Measurements from ENCODE around the gene ARHGAP9.

ARHGAP9 gene

DNA sequence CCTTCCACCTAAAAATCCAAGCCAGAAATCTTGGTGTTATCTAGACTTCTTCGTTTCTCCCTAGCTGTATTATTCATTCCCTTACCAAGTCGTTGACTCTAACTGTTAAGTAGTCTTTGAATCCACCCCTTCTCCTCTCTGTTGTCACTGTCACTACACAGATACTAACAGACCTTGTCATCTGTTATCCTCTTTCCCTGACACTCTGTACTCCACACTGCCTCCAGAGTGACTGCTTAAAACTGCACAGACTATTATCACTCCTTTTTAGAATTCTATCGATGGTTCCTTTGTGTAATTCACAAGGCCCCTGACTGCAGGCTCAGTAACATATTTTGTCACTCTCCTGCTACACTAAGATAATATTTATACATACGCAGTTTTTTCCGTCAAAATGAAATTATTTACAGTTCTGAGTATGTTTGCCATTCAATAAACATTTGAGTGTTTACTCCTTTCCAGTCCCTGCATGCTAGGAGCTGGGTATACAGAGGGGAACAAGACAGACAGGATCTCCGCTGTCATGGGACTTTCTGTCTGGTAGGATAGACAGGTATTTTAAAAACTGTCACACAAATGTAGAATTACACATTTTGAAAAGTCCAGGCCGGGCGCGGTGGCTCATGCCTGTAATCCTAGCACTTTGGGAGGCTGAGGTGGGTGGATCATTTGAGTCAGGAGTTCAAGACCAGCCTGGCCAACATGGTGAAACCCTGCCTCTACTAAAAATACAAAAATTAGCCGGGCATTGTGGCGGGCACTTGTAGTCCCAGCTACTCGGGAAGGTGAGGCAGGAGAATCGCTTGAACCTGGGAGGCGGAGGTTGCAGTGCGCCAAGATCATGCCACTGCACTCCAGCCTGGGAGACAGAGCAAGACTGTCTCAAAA lies 12.0 kb upstream of the ARHGAP9 start:
- DNase-seq (ENCODE audit: low spot score): no peak

DNA sequence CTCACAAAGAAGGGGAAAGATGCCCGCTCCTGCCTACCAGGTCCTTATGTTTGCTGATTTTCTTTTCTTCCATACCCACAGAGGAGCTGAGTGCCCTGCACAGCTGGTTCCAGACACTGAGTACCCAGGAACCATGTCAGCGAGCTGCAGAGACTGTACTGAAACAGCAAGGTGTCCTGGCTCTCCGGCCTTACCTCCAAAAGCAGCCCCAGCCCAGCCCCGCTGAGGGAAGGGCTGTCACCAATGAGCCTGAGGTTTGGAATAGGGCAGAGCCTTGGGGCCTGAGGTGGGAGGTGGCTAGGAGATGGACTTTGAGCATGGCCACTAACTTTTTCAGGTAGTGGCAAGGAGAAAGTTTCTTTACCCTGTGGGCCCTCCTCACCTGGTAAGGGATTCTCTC lies 10.5 kb upstream of the ARHGAP9 start:
- no peak for DNase-seq (ENCODE audit: low spot score)

DNA sequence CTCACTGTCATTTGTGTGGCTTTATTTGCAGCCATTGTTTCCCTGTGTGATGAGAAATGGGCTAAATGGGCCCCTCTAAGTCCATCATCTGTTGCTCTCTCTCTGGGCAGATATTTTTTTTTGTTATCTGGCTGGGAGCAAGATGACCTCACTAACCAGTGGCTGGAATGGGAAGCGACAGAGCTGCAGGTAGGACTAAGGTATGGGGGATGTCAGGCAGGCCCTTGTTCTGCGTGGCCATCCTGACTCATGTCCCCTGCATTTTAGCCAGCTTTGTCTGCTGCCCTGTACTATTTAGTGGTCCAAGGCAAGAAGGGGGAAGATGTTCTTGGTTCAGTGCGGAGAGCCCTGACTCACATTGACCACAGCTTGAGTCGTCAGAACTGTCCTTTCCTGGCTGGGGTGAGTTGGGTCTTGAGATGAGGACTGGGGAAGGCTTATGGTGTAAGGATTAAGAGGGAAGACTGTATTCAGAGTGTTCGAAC lies 9.5 kb upstream of the ARHGAP9 start:
- DNase-seq (ENCODE audit: low spot score): peak; percentile 2

DNA sequence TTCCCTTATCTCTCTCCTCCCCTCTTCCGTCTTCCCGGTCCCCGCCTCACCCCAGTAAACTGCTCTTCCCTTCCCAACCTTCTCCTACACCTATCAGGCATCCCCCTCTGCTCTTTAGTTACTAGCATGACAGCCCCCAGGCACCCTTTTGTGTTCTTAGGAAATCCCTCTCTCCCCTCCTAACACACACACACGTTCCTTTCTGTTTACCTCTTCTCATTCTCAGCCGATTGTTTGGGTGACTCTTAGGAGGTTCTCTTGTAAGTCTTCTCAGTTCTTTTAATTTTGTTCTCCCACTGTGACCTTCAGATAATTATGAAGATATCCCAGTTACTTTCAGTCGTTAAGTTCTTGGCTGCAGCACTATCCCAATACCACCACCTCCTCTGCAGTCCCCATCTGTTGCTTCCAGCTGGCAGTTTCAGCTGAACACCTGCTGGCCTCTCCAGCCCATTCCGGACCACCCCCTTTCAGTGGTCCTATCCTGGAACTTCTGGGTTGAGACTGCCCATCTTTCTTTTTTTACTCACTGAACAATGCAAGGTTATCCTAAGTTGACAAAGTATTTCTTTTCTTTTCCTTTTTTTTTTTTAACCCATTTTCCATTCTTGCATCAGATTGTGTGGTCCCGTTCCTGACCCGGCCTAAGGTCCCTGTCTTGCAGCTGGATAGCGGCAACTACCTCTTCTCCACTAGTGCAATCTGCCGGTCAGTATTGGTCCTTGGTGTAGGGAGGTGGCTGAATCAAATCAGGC lies 8.9 kb upstream of the ARHGAP9 start:
- peak; percentile 2 for DNase-seq (ENCODE audit: low spot score)

DNA sequence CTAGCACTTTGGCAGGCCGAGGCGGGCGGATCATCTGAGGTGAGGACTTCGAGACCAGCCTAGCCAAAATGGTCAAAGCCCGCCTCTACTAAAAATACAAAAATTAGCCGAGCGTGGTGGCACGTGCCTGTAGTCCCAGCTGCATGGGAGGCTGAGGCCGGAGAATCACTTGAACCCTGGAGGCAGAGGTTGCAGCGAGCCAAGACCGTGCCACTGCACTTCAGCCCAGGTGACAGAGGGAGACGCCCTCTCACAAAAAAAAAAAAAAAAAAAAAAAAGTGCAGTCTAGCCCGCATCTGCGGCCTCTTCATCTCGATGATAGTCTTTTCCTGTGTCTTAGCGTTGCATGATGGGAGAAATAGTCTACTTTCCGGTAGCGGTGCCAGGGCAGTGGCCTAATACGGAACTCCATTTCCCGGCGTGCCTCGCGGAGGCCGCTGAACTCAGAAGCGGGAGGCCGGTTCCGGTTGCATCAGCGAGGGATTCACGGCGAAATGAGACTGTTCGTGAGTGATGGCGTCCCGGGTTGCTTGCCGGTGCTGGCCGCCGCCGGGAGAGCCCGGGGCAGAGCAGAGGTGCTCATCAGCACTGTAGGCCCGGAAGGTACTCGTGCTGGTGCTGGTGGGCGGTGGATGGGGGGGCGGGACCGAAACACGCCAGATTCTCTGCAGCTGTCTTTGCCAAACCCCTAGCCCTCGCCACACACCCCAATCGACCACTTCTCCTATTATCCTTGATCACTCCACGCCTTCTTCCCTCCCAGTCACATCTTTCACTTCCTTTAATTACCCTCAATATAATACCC lies 8.1 kb upstream of the ARHGAP9 start, which contains the start of gene MARS1:
TSS of gene MARS1 (plus strand) at position 472 of the 805 bp plus-strand sequence. CDS start at position 495, 23 bp downstream.
- peak; percentile 93 for DNase-seq (ENCODE audit: low spot score)

DNA sequence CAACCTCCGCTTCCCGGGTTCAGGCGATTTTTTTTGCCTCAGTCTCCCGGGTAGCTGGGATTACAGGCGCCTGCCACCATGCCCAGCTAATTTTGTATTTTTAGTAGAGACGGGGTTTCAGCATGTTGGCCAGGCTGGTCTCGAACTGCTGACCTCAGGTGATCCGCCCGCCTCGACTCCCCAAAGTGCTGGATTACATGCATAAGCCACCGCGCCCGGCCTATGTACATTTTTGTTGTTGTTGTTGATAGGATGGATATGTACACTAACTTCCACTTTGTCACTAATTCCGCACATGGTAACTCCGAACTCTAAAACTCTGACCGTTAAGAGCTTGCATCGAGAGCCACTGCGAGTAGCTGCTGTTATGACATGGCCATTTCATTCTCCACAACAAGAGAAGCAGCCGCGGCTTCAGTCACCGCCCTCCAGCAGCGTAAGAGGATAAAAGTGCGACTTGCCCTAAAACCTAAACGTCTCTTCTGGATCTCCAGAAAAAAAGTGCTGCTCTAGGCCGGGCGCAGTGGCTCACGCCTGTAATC lies 7.5 kb upstream of the ARHGAP9 start:
- no peak for DNase-seq (ENCODE audit: low spot score)

DNA sequence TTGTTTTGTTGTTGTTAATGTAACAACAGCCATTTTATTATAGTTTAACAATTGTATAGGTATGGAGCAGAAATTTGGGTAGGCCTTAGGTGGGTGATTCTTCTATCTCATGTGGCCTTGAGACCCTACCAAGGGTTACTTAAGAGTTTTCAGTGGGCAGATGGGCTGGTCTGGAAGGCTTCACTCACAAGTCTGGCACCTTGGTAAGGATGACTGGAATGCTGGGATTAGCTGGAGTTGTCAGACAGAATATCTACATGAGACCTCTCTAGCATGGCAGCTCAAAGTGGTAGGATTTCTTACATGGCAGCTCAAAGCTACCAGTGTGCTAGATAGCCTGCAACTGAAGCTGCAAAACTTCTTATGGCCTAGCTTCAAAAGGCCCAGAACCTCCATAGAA lies 6.0 kb upstream of the ARHGAP9 start:
- DNase-seq (ENCODE audit: low spot score): no peak

DNA sequence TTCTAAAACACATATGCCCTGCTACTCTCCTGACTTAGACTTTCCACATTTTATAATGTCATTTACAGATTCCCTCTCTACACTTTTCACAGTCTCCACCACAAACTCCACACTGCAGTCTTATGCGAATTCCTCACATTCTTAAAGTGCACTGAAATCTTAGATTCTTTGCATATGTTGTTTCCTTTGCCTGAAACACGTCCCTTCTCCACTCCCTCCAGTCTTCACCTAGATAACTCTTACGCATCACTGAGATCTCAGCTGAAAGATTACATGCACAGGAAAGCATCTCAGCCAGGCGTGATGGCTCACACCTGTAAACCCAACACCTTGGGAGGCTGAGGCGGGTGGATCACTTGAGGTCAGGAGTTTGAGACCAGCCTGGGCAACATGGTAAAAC lies 3.8 kb upstream of the ARHGAP9 start:
- no peak for DNase-seq (ENCODE audit: low spot score)

DNA sequence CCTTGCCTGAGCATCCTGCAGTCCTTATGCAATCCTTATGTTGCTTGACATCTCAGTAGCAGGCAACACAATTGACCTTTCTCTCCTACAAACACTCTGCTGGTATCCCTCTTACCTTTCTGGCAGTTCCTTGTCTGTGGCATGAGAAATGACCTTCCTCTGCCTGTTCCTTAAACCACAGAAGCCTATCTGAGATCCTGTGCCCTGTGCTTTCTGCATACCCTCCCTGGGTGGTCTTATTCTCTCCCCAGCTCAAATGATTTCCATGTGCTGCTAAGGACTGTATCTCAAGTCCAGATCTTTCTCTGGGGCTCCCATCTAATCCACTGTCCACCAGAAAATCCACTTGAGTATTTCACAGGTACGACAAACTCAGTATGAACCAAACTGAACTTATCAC lies 2.0 kb upstream of the ARHGAP9 start:
- DNase-seq (ENCODE audit: low spot score): no peak

DNA sequence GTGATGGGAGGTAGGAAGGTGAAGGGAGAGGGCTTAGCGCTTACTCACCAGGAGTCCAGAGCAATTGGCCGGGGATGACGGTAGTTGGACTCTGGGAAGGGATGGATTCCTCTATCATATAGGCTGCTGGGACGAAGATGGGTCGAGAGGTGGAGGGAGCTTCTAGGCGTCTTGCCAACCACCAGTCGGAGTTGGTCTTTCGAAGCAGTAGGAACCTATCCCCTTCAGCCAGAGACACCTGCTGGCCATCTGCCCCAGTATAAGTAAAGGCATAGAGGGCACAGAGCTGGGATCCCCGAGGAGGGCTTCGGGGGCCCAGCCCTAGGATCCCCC lies 657 bp downstream of the ARHGAP9 start:
- DNase-seq (ENCODE audit: low spot score): no peak

DNA sequence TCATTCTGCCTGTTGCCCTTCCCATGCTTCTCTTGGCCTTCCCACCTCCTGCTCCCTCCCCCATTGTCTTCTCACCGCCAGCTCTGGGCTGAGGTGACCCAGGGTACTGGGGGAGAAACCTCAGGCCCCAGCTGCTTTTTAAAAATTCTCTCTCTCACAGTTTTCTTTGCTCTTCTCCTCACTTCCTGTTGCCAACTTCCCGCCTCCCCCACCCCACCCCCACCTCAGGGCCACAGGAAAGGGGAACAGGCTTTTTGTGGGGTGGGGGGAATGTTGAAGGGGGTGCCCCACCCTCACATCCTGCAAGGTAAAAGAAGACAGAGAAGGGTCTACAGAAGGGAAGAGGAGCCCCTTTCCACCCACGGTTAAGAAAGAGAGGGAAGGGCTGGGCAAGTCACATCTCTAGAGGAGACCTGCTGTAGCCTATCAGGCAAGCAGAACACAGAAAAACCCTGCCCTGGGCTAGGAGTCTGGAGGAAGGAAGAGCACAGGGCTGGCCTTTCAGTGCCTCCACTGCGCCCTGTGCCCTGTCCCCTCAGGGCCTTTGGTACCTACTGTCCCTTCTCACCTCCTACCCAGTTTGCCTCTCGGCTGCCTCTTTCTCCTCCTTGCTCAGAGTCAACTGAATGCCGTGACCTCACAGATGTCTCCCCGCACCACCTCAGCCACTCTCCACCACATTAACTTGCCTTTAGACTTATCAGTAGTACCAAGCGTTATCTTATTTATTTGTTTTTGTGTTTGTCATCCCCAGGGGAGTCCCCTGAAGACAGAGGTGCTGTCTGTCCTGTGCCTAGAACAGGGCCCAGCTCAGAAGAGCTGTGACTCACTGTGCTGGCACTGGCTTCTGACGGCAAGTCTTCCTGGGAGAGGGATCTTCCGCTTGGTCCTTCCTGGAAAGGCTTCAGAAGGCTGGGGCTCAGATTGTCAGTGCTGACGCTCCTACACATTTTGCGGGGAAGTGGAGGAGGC lies 1.7 kb downstream of the ARHGAP9 start:
- DNase-seq (ENCODE audit: low spot score): no peak

DNA sequence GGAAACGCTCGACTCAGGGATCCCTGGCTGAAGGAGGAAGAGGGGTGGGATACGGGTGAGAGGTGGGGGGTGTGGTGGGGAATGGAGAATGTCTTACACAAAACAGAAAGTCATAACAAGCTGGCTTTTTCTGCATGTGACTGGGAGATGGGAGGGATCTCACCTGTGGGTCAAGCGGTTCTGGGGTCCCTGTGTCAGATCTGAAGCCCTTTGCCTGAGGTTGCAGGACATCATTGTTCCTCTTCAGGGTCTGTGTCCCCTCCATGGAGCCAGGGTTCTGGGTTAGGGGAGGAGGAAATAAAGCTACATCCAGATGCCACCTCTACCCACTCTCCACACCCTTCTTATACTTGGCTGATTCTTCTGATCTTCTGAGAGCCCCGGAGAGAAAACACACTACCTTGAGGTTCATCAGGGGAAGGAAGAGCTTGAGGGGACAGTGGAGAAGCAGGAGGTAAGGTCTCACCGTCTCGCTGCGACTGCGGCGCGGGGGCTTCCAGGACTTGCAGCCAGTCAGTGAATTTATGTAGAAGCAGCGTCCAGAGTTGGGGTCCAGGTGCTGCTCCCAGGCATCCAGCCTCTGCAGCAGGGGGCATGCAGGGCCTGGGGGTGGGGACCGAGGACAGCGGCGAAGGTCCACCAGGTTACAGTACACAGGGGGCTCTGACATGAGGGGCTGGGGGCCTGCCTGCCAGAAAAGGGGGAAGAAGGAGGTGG lies 2.5 kb downstream of the ARHGAP9 start:
- no peak for DNase-seq (ENCODE audit: low spot score)

DNA sequence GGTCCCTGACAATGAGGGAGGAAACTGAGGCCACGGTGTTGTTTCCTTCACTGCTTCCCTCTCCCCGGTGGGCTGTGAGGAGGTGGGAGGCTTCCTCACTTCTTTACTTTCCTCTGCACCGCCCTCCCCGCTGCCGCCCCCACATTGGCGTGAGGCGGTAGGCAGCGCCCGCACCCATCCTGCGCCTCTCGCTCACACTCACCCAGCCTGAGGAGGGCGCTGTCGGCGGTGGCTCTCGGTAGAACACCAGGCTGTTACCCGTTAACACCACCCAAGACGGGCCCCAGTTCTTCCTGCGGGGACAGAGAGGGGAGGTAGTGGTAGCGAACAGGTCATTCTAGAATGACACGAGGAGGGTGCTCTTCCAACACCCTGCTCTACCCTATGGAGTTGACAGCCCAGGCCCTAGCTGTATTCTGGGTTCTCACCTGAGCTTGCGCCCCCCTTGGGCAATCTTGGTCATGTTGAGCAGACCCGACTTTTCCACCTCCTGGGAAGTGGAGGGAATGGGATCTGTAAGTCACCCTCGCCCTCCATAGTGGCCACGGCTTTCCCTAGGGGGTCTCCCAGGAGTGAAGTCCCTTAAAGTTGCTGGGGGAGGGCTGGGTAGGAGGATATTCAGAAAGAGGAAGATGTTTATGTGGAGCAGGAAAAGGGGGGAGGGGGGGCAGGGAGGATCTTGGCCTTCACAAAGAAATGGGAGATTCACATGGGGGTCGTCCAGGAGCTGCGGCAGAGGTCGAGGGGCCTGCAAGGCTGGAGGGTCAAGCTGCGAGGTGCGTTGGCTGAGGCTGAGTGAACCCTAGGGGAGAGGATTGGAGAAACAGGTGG lies 3.3 kb downstream of the ARHGAP9 start:
- peak; percentile 72 for DNase-seq (ENCODE audit: low spot score)

DNA sequence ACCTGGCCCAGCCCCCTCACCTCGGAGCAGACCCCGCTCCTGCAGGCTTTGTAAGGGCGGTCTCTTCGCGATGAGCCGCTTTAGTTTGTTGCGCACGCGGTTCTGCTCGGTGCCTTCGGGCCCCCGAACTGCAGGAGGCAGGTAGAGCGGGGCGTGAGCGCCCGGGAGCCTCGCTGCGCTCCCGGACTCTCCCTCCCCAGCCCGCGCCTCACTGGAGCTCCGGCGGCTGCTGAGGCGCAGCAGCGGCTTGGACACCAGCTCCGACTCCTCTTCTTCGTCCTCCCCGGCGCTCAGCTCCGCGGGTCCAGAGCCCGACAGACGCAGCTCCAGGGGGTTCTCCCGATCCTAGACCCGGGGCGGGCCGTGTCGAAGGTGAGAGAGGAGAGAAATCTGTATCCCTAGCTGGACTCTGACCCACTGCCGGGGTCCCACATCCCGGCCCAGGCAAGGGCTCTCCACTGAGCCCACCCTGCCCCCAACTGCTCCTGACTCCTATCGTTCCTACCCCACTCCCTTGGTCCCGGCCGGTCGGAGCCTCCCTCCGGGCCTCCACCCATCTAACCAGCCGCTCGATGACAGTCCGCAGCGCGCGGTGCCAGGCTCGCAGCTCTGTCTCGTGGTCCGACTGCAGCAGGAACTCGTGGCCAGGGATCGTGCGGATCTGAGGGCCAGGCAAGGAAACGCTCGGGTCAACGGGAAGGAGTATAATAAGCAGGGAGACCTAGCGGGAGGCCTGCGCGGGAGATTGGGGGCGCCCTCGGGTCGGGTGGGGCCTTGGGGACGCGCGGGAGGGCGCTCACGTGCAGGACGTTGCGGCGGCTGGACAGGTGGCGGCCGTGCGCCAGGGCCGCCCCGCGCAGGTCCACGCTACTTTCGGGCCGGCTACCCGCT lies 4.2 kb downstream of the ARHGAP9 start:
- peak; percentile 72 for DNase-seq (ENCODE audit: low spot score)

DNA sequence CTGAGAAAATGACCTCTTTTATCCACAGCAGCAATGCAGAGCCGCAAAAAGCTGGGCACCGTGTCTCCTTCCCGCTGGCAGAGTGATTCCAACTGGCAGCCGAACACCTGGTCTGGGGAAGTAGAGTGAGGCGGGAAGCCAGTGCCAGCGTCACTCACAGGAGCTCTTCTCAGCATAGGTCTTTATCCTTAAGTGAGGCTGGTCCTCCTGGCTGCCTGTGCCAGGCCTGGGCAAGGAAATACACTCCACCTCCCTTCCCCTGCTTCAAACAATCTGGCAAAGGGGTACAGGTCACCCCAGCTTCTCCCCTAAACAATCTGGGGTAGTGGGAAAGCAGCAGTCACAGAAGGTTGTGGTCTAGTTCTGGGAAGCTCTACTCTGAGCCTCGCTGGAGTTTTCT lies 4.8 kb downstream of the ARHGAP9 start:
- DNase-seq (ENCODE audit: low spot score): no peak

DNA sequence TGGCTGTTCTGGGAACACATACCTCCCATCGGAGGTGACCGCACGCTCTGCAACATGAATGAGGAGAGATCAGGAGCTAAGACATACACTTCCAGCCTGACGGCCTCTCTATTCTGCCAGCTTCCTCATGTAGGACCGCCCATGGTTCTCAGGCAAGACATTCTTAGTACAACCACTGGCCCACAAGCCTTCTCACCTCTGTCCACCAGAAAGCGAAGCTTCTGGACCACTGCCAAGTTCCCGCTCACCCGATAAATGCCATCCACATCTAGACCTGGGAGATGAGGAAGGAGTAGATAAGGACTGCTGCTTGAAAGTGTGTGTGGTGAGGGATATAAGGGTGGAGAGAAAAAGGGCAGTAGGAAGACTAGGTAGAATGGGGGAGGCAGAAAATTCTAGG lies 5.2 kb downstream of the ARHGAP9 start:
- no peak for DNase-seq (ENCODE audit: low spot score)

DNA sequence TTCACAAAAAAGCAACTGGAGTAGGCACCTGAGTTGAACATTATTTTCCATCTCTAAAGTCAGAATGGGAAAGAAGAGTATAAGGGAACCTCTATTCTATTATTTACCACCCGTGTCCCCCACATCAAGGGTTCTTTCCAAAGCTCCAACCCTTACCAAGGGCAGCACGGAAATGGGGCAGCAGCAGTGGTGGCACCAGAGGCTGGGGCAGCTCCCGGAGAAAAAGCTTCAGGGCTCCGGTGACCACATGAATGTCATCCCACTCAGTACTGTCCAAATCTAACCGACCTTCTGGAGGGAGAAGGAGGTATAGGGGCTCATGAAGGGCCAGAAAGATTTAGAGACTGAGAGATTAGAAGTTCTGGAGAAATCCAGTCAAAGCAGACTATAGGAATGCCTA lies 5.8 kb downstream of the ARHGAP9 start:
- no peak for DNase-seq (ENCODE audit: low spot score)

DNA sequence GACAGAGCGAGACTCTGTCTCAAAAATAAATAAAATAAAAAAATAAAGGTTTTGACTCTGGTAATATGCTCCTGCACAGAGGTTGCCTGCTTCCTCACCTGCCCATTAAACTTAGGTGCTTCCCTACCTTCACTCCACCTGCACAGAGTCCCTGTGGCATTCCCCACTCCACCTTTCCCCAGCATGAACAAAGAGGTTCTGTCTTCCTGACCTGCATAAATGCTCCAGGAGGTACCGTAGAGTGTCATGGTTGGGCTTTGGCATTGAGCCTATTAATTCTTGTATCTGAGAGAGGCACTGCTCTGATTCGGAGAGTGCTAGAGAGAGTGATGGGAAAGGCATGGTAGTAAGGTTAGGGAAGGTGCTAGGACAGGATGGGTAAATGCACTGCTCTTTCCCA lies 6.3 kb downstream of the ARHGAP9 start:
- DNase-seq (ENCODE audit: low spot score): no peak

Measured in iPS-NIHi11 (cell line).